Measurements from ENCODE around the gene CBARP.
"Not testable (repeated sequence)": the region's sequence is repeated elsewhere in the genome, so short reads cannot be mapped to it uniquely, and the experiment has no call there.

CBARP gene

DNA sequence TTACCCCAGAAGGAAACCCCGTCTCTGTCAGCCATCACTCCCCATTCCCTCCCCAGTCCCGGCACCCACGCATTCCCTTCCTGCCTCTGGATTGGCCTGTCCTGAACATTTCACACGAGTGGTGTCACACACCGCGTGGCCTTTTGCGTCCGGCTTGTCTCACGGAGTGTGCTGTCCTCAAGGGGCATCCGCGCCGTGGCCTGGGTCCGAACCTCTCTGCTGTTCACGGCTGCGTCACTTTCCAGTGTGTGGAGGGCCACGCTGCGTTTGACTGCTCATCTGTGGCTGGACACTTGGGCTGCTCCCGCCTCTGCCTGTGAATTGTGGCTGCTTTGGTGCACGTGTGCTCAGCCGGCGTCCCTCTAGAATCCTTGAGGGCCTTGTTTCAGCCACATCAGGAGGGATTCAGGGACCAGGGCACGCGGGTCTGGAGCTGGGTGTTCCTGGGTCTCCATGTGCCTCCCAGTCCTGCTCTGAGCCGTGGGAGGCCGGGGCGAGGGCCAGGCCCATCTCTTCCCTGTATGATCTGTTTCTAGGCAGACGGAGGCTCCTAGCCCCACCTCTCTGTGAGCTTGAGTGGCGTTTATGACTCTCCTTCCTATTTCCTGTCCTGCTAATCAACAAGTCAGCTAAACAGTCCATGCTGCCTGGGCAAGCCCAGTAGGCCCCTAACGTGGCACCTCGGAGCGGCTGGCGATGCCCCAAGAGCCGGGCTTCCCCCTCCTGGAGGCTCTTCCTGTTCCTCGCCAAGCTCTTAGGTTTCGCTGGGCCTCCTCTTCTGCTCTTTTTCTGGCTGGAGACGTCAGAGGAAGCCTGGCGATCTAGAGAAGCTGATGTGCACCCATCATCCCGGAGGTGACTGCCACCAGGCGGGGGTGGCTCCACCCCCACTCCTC, 24.2 kb downstream of the CBARP start:
- DNase-seq: peak; percentile 51

DNA sequence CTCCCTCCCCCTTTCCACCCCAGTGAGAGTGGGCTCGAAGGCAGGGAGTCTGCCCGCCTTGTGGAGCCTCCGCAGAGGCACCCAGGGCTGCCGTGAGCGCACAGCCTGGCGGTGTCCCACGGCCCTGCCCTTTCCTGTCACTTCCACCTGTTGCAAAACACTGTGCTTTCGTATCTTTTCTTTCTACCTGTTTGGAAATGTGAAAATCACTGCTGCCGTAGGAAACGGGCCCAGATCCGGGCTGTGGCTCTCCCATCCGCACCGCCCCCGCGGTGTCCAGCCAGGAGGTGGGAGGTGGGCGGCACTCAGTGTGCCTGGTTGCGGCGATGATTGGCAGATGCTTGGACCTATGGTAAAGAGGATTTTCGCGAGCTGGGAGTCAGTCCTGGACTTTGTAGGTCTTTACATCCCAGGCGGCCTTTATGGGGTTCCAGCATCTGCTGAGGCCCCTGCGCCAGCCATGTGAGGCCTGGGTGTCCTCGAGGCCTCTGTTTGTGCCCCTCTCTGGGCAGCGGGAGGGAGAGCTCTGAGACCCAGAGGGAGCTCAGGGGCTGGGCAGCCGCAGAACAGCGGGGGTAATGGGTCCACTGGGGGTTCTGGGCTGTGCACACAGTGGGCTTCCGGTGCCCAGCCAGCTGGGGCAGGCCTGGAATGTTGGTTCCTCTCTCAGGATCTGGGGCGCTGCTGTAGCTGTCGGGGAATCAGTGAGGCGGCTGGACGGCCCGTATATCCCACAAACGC, 26.1 kb downstream of the CBARP start:
- DNase-seq: no peak

DNA sequence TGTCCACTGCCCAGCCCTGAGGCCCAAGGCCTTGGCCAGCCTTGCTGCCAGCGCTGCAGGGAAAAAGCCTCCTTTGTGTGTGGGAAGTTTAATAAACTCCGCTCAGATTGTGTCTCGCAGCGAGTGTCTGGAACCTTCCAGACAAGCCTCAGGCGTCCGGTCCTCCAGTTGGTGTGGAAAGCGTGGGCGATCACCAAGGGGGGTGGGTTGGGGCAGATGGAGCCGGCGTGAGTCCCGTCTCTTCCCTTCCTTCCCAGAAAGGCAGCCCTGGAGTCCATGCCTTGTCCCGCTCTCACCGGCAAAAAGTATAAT, 27.6 kb downstream of the CBARP start:
- DNase-seq: no peak

DNA sequence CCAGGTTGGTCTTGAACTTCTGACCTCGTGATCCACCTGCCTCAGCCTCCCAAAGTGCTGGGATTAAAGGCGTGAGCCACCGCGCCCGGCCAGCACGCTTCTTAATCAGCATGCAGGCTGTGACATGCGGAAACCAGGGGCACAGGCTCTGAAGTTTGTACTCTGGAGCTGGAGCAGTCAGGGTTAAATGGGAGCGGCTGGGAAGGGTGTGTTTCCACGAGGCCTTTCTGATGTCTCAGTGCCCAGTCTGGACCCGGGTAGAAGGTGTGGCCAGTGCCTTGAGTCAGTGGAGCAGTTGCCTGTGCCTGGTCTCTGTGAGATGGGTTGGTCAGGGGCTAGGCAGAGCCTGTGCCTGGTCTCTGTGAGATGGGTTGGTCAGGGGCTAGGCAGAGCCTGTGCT, 29.0 kb downstream of the CBARP start:
- DNase-seq: not testable (repeated sequence)

DNA sequence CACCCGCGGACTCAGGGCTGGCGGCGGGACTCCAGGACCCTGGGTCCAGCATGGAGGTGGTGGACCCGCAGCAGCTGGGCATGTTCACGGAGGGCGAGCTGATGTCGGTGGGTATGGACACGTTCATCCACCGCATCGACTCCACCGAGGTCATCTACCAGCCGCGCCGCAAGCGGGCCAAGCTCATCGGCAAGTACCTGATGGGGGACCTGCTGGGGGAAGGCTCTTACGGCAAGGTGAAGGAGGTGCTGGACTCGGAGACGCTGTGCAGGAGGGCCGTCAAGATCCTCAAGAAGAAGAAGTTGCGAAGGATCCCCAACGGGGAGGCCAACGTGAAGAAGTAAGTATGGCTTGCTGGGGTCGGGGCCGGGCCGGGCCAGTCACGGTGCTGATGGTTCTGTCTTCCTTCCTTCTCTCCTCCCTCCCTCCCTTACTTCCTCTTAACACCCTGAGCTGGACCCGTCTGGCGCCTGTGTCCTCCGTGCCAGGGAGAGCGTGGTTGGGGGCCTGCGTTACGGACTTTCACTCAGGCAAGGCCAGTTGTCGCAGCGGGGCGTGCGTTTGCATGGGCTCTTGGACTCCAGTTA, 30.8 kb downstream of the CBARP start:
- no peak for DNase-seq

DNA sequence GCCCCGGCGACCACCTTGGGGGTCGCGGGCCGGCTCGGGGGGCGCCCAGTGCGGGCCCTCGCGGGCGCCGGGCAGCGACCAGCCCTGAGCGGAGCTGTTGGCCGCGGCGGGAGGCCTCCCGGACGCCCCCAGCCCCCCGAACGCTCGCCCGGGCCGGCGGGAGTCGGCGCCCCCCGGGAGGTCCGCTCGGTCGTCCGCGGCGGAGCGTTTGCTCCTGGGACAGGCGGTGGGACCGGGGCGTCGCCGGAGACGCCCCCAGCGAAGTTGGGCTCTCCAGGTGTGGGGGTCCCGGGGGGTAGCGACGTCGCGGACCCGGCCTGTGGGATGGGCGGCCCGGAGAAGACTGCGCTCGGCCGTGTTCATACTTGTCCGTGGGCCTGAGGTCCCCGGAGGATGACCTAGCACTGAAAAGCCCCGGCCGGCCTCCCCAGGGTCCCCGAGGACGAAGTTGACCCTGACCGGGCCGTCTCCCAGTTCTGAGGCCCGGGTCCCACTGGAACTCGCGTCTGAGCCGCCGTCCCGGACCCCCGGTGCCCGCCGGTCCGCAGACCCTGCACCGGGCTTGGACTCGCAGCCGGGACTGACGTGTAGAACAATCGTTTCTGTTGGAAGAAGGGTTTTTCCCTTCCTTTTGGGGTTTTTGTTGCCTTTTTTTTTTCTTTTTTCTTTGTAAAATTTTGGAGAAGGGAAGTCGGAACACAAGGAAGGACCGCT, 31.5 kb downstream of the CBARP start:
- no peak for DNase-seq

DNA sequence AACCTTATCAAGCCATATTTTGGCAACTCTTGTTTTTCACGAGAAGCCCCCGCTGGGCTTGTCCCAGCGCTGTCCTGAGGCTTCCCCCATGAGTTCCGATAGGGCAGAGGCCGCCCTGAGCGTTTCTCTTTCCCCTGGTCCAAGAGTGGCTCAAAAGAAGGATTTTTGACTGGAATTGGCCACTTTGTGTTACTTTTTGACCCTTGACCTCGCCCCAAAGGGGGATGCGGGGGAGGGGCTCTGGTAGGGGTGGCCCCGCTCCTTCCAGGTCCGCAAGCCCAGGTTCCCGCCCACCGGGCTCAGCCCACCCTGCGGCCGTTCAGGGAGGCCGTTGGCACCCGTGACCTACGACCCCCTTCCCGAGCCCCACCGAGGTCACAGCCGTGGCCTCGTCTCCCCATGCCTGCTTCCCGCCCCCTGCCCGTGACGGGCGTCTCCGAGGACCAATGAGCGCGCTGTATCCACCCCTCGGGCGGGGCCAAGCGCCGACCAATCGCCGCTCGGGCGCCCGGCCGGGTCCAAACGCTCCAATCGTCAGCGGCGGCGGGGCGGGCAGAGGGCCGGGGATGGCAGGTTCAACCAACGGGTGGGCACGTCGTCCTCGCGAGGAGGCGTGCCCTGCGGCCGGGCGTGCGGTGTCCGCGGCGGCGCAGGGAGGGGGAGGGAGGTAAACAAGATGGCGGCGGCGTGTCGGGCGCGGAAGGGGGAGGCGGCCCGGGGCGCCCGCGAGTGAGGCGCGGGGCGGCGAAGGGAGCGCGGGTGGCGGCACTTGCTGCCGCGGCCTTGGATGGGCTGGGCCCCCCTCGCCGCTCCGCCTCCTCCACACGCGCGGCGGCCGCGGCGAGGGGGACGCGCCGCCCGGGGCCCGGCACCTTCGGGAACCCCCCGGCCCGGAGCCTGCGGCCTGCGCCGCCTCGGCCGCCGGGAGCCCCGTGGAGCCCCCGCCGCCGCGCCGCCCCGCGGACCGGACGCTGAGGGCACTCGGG, 32.4 kb downstream of the CBARP start, which contains the start of gene STK11:
Gene STK11 (plus strand): TSS at position 665 of the 986 bp plus-strand sequence. CDS start 1,136 bp downstream, outside the sequence.
- peak; percentile 98 for DNase-seq

DNA sequence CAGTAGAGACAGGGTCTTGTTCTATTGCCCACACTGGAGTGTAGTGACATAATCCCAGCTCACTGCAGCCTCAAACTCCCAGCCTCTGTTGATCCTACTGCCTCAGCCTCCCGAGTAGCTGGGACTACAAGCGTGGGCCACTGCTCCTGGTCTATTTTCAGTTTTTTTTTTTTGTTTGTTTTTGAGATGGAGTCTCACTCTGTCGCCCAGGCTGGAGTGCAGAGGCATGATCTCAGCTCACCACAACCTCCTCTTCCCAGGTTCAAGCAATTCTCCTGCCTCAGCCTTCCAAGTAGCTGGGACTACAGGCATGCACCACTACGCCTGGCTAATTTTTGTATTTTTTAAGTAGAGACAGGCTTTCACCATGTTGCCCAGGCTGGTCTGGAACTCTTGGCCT, 37.2 kb downstream of the CBARP start:
- not testable (repeated sequence) for DNase-seq

DNA sequence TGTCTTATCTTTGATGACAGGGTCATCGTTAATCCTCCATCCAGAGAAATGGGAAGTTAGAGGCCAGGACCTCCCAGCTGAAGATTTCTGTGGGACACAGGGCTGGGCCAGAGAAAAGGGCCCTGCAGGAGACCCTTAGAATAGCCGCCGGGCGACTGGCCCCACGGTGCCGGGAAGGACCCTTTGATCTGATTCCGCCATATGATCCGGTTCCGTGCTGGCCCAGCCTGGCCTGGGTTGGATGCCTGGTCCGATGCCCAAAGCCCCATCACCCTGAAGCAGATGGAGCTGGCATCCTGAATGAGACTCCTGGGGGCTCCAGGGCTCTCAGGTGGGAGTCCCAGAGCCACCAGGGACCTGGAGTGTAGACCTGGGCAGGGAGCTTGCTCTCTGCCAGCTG, 38.3 kb downstream of the CBARP start:
- DNase-seq: no peak

DNA sequence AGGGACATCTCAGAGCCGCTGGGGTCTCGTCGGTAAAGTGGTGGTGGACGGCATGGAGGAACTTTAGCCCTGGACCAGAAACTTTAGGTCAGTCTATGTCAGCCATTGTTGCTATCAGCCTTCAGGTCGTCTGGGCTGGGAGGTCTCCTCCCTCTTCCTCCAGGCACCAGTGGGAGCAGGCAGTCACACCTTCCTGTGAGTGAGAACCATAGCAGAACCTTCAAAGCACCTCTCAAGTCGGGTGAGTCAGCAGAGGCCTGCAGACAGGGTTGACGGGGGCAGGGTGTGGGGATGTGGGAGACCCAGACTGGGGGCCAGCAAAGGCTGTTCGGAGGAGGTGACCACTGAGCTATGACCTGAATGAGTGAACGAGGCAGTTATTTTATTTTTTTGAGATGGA, 48.4 kb downstream of the CBARP start:
- no peak for DNase-seq

DNA sequence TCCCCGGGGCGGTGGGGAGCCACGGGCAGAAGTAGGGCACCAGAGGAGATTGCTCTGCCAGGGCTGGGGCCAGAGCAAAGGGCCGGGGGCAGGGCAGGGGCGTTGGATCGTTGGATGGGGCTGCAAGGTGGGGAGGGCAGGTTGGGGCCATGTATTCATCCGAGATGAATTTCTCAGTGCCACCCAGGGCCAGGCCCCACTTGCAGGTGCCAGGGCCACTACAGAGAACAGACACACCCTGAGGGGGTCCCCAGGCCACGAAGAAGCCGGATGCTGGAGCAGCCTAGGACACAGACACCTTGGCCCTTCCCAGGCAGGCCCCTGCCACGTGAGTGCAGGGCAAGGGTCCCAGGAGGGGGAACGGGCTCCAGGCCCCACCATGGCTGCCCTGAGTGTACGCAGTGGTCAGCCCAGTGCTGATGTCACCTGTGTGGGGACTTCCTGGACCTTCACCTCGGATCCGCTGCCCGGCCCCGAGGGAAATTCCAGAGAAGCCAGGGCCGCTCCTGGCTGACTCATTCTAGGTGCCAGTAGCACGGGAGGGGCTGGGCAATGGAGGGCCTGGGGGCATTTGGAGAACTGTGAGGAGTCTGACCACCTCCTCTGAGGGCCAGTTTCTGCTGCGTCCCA, 54.1 kb downstream of the CBARP start:
- DNase-seq: no peak

DNA sequence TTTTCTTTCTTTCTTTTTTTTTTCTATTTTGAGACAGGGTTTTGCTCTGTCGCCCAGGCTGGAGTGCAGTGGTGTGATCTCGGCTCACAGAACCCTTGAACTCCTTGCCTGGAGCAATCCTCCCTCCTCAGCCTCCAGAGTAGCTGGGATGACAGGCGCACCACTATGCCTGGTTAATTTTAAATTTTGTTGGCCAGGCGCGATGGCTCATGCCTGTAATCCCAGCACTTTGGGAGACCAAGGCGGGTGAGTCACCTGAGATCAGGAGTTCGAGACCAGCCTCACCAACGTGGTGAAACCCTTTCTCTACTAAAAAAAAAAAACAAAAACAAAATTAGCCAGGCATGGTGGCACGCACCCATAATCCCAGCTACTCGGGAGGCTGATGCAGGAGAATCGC, 55.1 kb downstream of the CBARP start:
- DNase-seq: no peak

DNA sequence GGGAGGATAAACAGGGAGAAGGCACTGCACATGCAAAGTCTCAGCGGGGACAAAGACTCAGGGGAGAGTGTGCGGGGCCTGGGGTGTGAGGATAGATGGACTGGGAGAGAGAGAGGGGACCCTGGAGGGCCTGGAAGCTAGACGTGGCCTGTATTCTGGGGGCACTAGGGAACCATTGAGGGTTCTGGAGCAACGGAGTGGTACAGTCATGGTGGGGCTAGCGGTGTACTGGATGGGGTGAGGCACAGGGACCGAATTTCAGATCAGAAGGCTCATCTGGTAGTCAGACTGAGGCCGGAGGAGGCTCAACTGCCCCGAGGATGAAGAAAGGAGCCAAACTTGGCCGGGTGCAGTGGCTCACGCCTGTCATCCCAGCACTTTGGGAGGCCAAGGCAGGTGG, 55.7 kb downstream of the CBARP start:
- no peak for DNase-seq

DNA sequence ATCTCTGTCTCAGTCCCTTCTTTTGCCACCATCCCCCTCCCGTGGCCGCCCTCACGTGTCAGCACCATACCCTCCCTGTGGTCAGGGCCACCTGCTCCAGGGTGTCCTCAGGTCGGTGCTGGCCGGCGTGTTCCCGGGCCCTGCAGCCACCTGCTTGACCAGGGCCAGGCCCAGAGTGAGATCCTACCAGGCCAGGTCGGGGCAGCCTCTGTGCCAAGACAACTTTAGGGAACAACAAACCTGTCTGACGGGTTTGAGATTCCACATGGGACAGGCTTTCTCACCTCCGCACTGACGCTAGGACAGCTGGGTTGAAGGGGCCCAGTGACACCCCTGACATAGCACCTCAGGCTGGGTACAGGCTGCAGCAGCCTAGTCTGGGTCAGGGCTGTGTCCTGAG, 56.2 kb downstream of the CBARP start:
- no peak for DNase-seq
